ENCODE measurements around the gene BAG5. TPM values are rescaled to one million over a fixed set of nuclear protein-coding genes. Genes with fewer than 3 reads are reported as not detected.

The BAG5 gene
- total and polyA plus RNA-seq, 2 donors (not counting 1 experiment from before 2014, with no cell fraction given) = 7.4 to 31.6 TPM

GRCh38 chr14:103518422-103519042 lies 43.9 kb downstream of the BAG5 start:
- Histone ChIP-seq H3K79me2 (ENCODE audit: control insufficient read depth, insufficient read depth, low read length) (no peaks in the 10 kb centered on the region), H4K20me1 (ENCODE audit: control insufficient read depth, insufficient read depth, low read length, poor library complexity, severe bottlenecking) (peaks cover 11% of the 10 kb centered on the region), H3K9ac (ENCODE audit: low read length) (no peak overlapping the region), H3K4me2 (replicated peaks; ENCODE audit: low read depth, low read length, poor library complexity, severe bottlenecking) (no peak overlapping the region), H3K4me3 (ENCODE audit: control extremely low read depth in 1 of 5, extremely low read depth in 1 of 5, insufficient read depth in 1 of 5, low read depth in 2 of 5, low read length in 4 of 5) (no peak overlapping the region), H3K9me3 (ENCODE audit: control extremely low read depth in 1 of 3, control insufficient read depth in 2 of 3, insufficient read depth in 1 of 3, low read length in 2 of 3) (peaks cover 0 to 7% (median 0%) of the 10 kb centered on the region in 3 donors), H2AFZ (ENCODE audit: insufficient read depth, low read depth, low read length, poor library complexity, severe bottlenecking) (no peak overlapping the region), H3K27ac (ENCODE audit: low read length in 2 of 2) (no peak overlapping the region), H3K27me3 (replicated peaks in 1 of 4; ENCODE audit: control extremely low read depth in 1 of 4, control insufficient read depth in 3 of 4, insufficient read depth in 4 of 4, low read length in 3 of 4) (peaks cover 0 to 30% (median 10%) of the 10 kb centered on the region in 4 experiments), H3K36me3 (replicated peaks in 1 of 2; ENCODE audit: control extremely low read depth in 1 of 2, control insufficient read depth in 1 of 2, extremely low read depth in 1 of 2, insufficient read depth in 2 of 2, low read length in 1 of 2) (no peaks in the 10 kb centered on the region), H3K4me1 (ENCODE audit: control insufficient read depth in 2 of 2, insufficient read depth in 2 of 2, low read length in 2 of 2) (peaks cover 22 to 31% of the 10 kb centered on the region in 2 donors)
- DNase-seq (peak; percentile 70), ATAC-seq (ENCODE audit: low read depth) (peak; percentile 22)
- TF ChIP-seq CTCF (IDR thresholded peaks at IDR 0.05) (peak; percentile 93), EZH2 (IDR thresholded peaks at IDR 0.05; ENCODE audit: borderline replicate concordance, insufficient read depth, low read depth, low read length, poor library complexity, severe bottlenecking) (no peak)
- CTCF ChIA-PET = interaction anchor here (0.8 to 6.1 kb wide), 16 partner anchors 9 to 414 kb away, joined by 3 to 128 read pairs (median 6); partner anchors contain the start of gene TRMT61A
- H3K4me1 Mint-ChIP-seq = peaks cover 9% of the 10 kb centered on the region
- no peaks in the 10 kb centered on the region for H3K9me3 Mint-ChIP-seq (ENCODE audit: insufficient read depth)
- intact Hi-C loops (cut with micrococcal nuclease) = no loop called here
- no peak overlapping the region for H3K4me3 Mint-ChIP-seq
- POLR2A ChIA-PET = interaction anchor here (0.6 to 1.3 kb wide), 3 partner anchors 9 to 440 kb away, joined by 3 to 5 read pairs (median 3); no protein-coding TSS in a partner anchor
- WGBS (ENCODE audit: insufficient coverage) = 48% methylated on average over 8 of the region's 9 CpGs
- no peak overlapping the region for H3K27ac Mint-ChIP-seq
- peaks cover under 1% of the 10 kb centered on the region for H3K27me3 Mint-ChIP-seq

GRCh38 chr14:103517721-103518421 lies 44.6 kb downstream of the BAG5 start:
- Histone ChIP-seq H3K9ac (ENCODE audit: low read length) (no peak overlapping the region), H3K79me2 (ENCODE audit: control insufficient read depth, insufficient read depth, low read length) (no peaks in the 10 kb centered on the region), H3K9me3 (ENCODE audit: control extremely low read depth in 1 of 3, control insufficient read depth in 2 of 3, insufficient read depth in 1 of 3, low read length in 2 of 3) (peaks cover 0 to 4% (median 0%) of the 10 kb centered on the region in 3 donors), H3K36me3 (replicated peaks in 1 of 2; ENCODE audit: control extremely low read depth in 1 of 2, control insufficient read depth in 1 of 2, extremely low read depth in 1 of 2, insufficient read depth in 2 of 2, low read length in 1 of 2) (no peaks in the 10 kb centered on the region), H4K20me1 (ENCODE audit: control insufficient read depth, insufficient read depth, low read length, poor library complexity, severe bottlenecking) (peaks cover 11% of the 10 kb centered on the region), H3K4me1 (ENCODE audit: control insufficient read depth in 2 of 2, insufficient read depth in 2 of 2, low read length in 2 of 2) (peaks cover 21 to 29% of the 10 kb centered on the region in 2 donors), H3K27me3 (replicated peaks in 1 of 4; ENCODE audit: control extremely low read depth in 1 of 4, control insufficient read depth in 3 of 4, insufficient read depth in 4 of 4, low read length in 3 of 4) (peaks cover 0 to 23% (median 7%) of the 10 kb centered on the region in 4 experiments), H3K4me2 (replicated peaks; ENCODE audit: low read depth, low read length, poor library complexity, severe bottlenecking) (no peak overlapping the region), H3K27ac (ENCODE audit: low read length in 2 of 2) (no peak overlapping the region), H3K4me3 (ENCODE audit: control extremely low read depth in 1 of 5, extremely low read depth in 1 of 5, insufficient read depth in 1 of 5, low read depth in 2 of 5, low read length in 4 of 5) (no peak overlapping the region), H2AFZ (ENCODE audit: insufficient read depth, low read depth, low read length, poor library complexity, severe bottlenecking) (no peak overlapping the region)
- Mint-ChIP-seq H3K4me1 (peaks cover 8% of the 10 kb centered on the region), H3K27ac (no peak overlapping the region), H3K4me3 (no peak overlapping the region), H3K9me3 (ENCODE audit: insufficient read depth) (no peaks in the 10 kb centered on the region), H3K27me3 (no peaks in the 10 kb centered on the region)
- CTCF ChIA-PET = interaction anchor here (0.7 to 6.1 kb wide), 14 partner anchors 8 to 40 kb away, joined by 3 to 128 read pairs (median 7); partner anchors contain the start of gene TRMT61A
- ATAC-seq (ENCODE audit: low read depth) = no peak
- POLR2A ChIA-PET = no interaction called here
- 77% methylated on average over 19 of the region's 20 CpGs for WGBS (ENCODE audit: insufficient coverage)
- no peak for TF ChIP-seq EZH2 (IDR thresholded peaks at IDR 0.05; ENCODE audit: borderline replicate concordance, insufficient read depth, low read depth, low read length, poor library complexity, severe bottlenecking)
- intact Hi-C loops (cut with micrococcal nuclease) = no loop called here
- DNase-seq = no peak

Measured in B cell (primary cell).